Calu3 (cell line): Measurements from ENCODE around the gene SLC2A8. TPM values are rescaled to one million over a fixed set of nuclear protein-coding genes. Genes with fewer than 3 reads are reported as not detected.

Experiments
- Bru-seq: library from RNA; stranded (reverse); fragments of 400-500 nt; gene quantifications from one replicate; lab custom pipeline; 2021; lab: Mats Ljungman, UMichigan
- BruChase-seq, 2 experiments: library from RNA; stranded (reverse); fragments of 400-500 nt; gene quantifications; one replicate each; lab custom pipeline; 2021; lab: Mats Ljungman, UMichigan
- BruUV-seq: library from RNA; stranded (reverse); fragments of 400-500 nt; replicated peaks from 2 replicates; lab custom pipeline; 2021; lab: Mats Ljungman, UMichigan
- CTCF ChIA-PET: fragments of 300-600 bp; sonication (Branson Sonifier 250); formaldehyde crosslinking; loops from one replicate; lab custom pipeline; 2022; ENCODE audit warnings: antibody characterized with exemption; lab: Charles Lee
- DNase-seq: peaks from one replicate; pipeline ENCODE4 v3.0.0; 2022
- H3K27ac Mint-ChIP-seq: one replicate; pipeline ENCODE4 v1.8.0; 2022; ENCODE audit warnings: mixed read lengths; ENCODE audit not compliant: unreplicated experiment
- H3K27me3 Mint-ChIP-seq: one replicate; pipeline ENCODE4 v1.8.0; 2022; ENCODE audit warnings: mixed read lengths; ENCODE audit not compliant: unreplicated experiment
- H3K36me3 Mint-ChIP-seq: one replicate; pipeline ENCODE4 v1.8.0; 2022; ENCODE audit warnings: mild to moderate bottlenecking, moderate library complexity, mixed read lengths; ENCODE audit not compliant: insufficient read depth, unreplicated experiment
- H3K4me1 Mint-ChIP-seq: one replicate; pipeline ENCODE4 v1.8.0; 2022; ENCODE audit warnings: mild to moderate bottlenecking, low read depth, mixed read lengths; ENCODE audit not compliant: unreplicated experiment
- H3K4me3 Mint-ChIP-seq: one replicate; pipeline ENCODE4 v1.8.0; 2022; ENCODE audit warnings: mild to moderate bottlenecking, low read depth, moderate library complexity, mixed read lengths; ENCODE audit not compliant: unreplicated experiment
- H3K9me3 Mint-ChIP-seq: one replicate; pipeline ENCODE4 v1.8.0; 2022; ENCODE audit warnings: low read depth, mixed read lengths; ENCODE audit not compliant: unreplicated experiment
- CTCF ChIP-seq: fragments of 200-600 bp; IDR thresholded peaks from one replicate; pipeline ENCODE4 v1.8.0; 2022; ENCODE audit warnings: antibody characterized with exemption; ENCODE audit not compliant: unreplicated experiment
- intact Hi-C: fragments of 100-400 bp; cut with micrococcal nuclease; formaldehyde crosslinking; loops from one replicate; pipeline ENCODE4 v1.10.0; 2022; ENCODE audit not compliant: unreplicated experiment
- long read RNA-seq: library from polyadenylated mRNA; stranded (forward); transcript quantifications from one replicate; pipeline ENCODE4 v2.0.0, GENCODE V29; 2022
- total RNA-seq: library from RNA; stranded (reverse); gene quantifications from 2 replicates; pipeline ENCODE4 v1.2.3, GENCODE V29; 2022

Gene SLC2A8
- total RNA-seq (10.8 and 13.1 TPM in 2 replicates), Bru-seq, nascent RNA (percentile 44 among the genes with signal in this experiment), BruChase-seq, experiment 1, labeled RNA remaining after a 6-hour chase (percentile 47 among the genes with signal in this experiment), BruChase-seq, experiment 2, labeled RNA remaining after a 2-hour chase (percentile 52 among the genes with signal in this experiment)
- long read RNA-seq, transcript SLC2A8-202 (9 exons, 1,937 nt): minor isoform, 6 of 27 reads
- long read RNA-seq, transcript SLC2A8-203 (10 exons, 2,172 nt): major isoform, 7 of 27 reads
- long read RNA-seq, partial matches to known transcripts: 2 of 27 reads
- long read RNA-seq, other reads (novel, unspliced or antisense): 7 of 27 reads

GRCh38 chr9:127396808-127397645, at the start of gene SLC2A8:
SLC2A8 (plus strand) TSS chr9:127397169; CDS start chr9:127397231, 62 bp downstream.
- peak; percentile 96 for DNase-seq
- no TSS peak for BruUV-seq
- CTCF ChIA-PET: interaction anchor here (0.6 to 1.3 kb wide), 5 partner anchors 9 to 1804 kb away, joined by 3 to 7 read pairs (median 6); no protein-coding TSS in a partner anchor
- H3K27me3 Mint-ChIP-seq: peaks cover 13% of the 10 kb centered on the region
- no peaks in the 10 kb centered on the region for H3K9me3 Mint-ChIP-seq
- intact Hi-C loops: no loop called here
- H3K36me3 Mint-ChIP-seq: peaks cover 7% of the 10 kb centered on the region
- H3K27ac Mint-ChIP-seq: peak within 1 kb of the TSS; percentile 36
- no peak for TF ChIP-seq CTCF
- H3K4me3 Mint-ChIP-seq: peak within 1 kb of the TSS; percentile 74
- H3K4me1 Mint-ChIP-seq: peaks cover 9% of the 10 kb centered on the region

GRCh38 chr9:127347831-127348776, 48.9 kb upstream of the SLC2A8 start:
- Mint-ChIP-seq H3K27ac (no peak overlapping the region), H3K27me3 (no peaks in the 10 kb centered on the region), H3K4me1 (no peaks in the 10 kb centered on the region), H3K4me3 (no peak overlapping the region), H3K9me3 (no peaks in the 10 kb centered on the region), H3K36me3 (no peaks in the 10 kb centered on the region)
- TF ChIP-seq CTCF: peak; percentile 36
- BruUV-seq: no TSS peak
- intact Hi-C loops: loop anchor here (5.0 kb wide), 1 partner anchor 136 kb away; no protein-coding TSS in a partner anchor
- DNase-seq: peak; percentile 8
- CTCF ChIA-PET: interaction anchor here (0.7 to 1.4 kb wide), 2 partner anchors 124 to 134 kb away, joined by 3 to 10 read pairs; no protein-coding TSS in a partner anchor

- Mint-ChIP-seq H3K9me3 (no peaks in the 10 kb centered on the region), H3K27ac (no peak overlapping the region), H3K4me1 (no peaks in the 10 kb centered on the region), H3K36me3 (no peaks in the 10 kb centered on the region), H3K27me3 (no peaks in the 10 kb centered on the region), H3K4me3 (no peak overlapping the region)
- CTCF ChIA-PET: no interaction called here
- intact Hi-C loops: loop anchor here (5.0 kb wide), 1 partner anchor 137 kb away; no protein-coding TSS in a partner anchor
- no peak for TF ChIP-seq CTCF
- BruUV-seq: no TSS peak
- DNase-seq: no peak
Measured at GRCh38 chr9:127349483-127350113, 47.4 kb upstream of the SLC2A8 start.
